ENCODE results near the gene ARHGDIB. TPM values are rescaled to one million over a fixed set of nuclear protein-coding genes. Genes with fewer than 3 reads are reported as not detected.

The ARHGDIB gene
- total RNA-seq, 1 donor from 2014 or later = 19.0 TPM

- no peak overlapping the region for H3K4me2 ChIP-seq (ENCODE audit: low read length)
- no peaks in the 10 kb centered on the region for H3K79me2 ChIP-seq (ENCODE audit: insufficient read depth, low read length)
- no peaks in the 10 kb centered on the region for H3K27me3 Mint-ChIP-seq (ENCODE audit: low read depth, unreplicated experiment)
- no peak overlapping the region for H3K9ac ChIP-seq (ENCODE audit: low read length)
- no peak overlapping the region for H3K4me3 Mint-ChIP-seq (ENCODE audit: unreplicated experiment)
- H3K4me3 ChIP-seq (ENCODE audit: insufficient read depth, low read depth, low read length) = no peak overlapping the region
- no peaks in the 10 kb centered on the region for H4K20me1 ChIP-seq (ENCODE audit: insufficient read depth, low read length)
- peaks cover 2% of the 10 kb centered on the region for H3K9me3 Mint-ChIP-seq (ENCODE audit: unreplicated experiment)
- H3K27me3 ChIP-seq (ENCODE audit: insufficient read depth, low read length) = no peaks in the 10 kb centered on the region
- no peaks in the 10 kb centered on the region for H3K4me1 Mint-ChIP-seq (ENCODE audit: low read depth, unreplicated experiment)
- H3K36me3 Mint-ChIP-seq (ENCODE audit: low read depth, unreplicated experiment) = no peaks in the 10 kb centered on the region
- no peaks in the 10 kb centered on the region for H3K36me3 ChIP-seq (ENCODE audit: insufficient read depth, low read length)
- TF ChIP-seq CTCF (IDR thresholded peaks at IDR 0.05; ENCODE audit: insufficient read depth, low read depth, low read length) (no peak), EZH2 (IDR thresholded peaks at IDR 0.05; ENCODE audit: insufficient read depth, low read length) (no peak)
- no peaks in the 10 kb centered on the region for H3K9me3 ChIP-seq (ENCODE audit: insufficient read depth, low read depth, low read length)
- DNase-seq (ENCODE audit: low read depth) = no peak
- H3K4me1 ChIP-seq (ENCODE audit: insufficient read depth, low read length) = no peaks in the 10 kb centered on the region
- no peak overlapping the region for H3K27ac Mint-ChIP-seq (ENCODE audit: unreplicated experiment)
- no peak for FAIRE-seq
- H2AFZ ChIP-seq (ENCODE audit: low read depth, low read length) = no peak overlapping the region
- no peak overlapping the region for H3K27ac ChIP-seq (ENCODE audit: low read depth, low read length)
Observed at GRCh38 chr12:14902465-14902864, 58.9 kb downstream of the ARHGDIB start.

DNA sequence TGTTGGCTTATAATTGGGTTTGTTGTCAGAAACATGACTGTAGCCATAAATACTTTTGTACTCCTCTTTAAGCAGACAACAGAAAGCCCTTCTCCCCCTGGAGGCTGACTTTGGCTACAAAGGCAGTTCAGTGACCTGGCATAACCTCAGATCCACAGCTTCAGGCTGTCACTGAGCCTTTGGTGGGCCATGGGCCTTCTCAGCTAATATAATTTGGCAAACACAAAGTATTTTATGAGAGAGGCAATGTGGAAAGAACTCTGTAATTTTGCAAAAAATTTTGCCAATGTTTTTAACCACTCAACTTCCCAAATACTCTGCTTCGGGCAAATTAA lies 60.2 kb downstream of the ARHGDIB start:
- Histone ChIP-seq H3K9me3 (ENCODE audit: insufficient read depth, low read depth, low read length) (no peaks in the 10 kb centered on the region), H3K27ac (ENCODE audit: low read depth, low read length) (no peak overlapping the region), H3K27me3 (ENCODE audit: insufficient read depth, low read length) (no peaks in the 10 kb centered on the region), H3K36me3 (ENCODE audit: insufficient read depth, low read length) (no peaks in the 10 kb centered on the region), H2AFZ (ENCODE audit: low read depth, low read length) (no peak overlapping the region), H3K4me1 (ENCODE audit: insufficient read depth, low read length) (peaks cover 6% of the 10 kb centered on the region), H3K4me3 (ENCODE audit: insufficient read depth, low read depth, low read length) (no peak overlapping the region), H3K9ac (ENCODE audit: low read length) (no peak overlapping the region), H3K79me2 (ENCODE audit: insufficient read depth, low read length) (no peaks in the 10 kb centered on the region), H3K4me2 (ENCODE audit: low read length) (no peak overlapping the region), H4K20me1 (ENCODE audit: insufficient read depth, low read length) (no peaks in the 10 kb centered on the region)
- Mint-ChIP-seq H3K4me1 (ENCODE audit: low read depth, unreplicated experiment) (peaks cover 4% of the 10 kb centered on the region), H3K4me3 (ENCODE audit: unreplicated experiment) (no peak overlapping the region), H3K27ac (ENCODE audit: unreplicated experiment) (no peak overlapping the region), H3K9me3 (ENCODE audit: unreplicated experiment) (peaks cover 2% of the 10 kb centered on the region), H3K36me3 (ENCODE audit: low read depth, unreplicated experiment) (no peaks in the 10 kb centered on the region), H3K27me3 (ENCODE audit: low read depth, unreplicated experiment) (no peaks in the 10 kb centered on the region)
- no peak for DNase-seq (ENCODE audit: low read depth)
- TF ChIP-seq EZH2 (IDR thresholded peaks at IDR 0.05; ENCODE audit: insufficient read depth, low read length) (no peak), CTCF (IDR thresholded peaks at IDR 0.05; ENCODE audit: insufficient read depth, low read depth, low read length) (no peak)
- FAIRE-seq = no peak

- Histone ChIP-seq H3K36me3 (ENCODE audit: insufficient read depth, low read length) (no peaks in the 10 kb centered on the region), H3K4me1 (ENCODE audit: insufficient read depth, low read length) (peaks cover 6% of the 10 kb centered on the region), H3K9ac (ENCODE audit: low read length) (no peak overlapping the region), H3K4me3 (ENCODE audit: insufficient read depth, low read depth, low read length) (no peak overlapping the region), H3K4me2 (ENCODE audit: low read length) (no peak overlapping the region), H3K27ac (ENCODE audit: low read depth, low read length) (no peak overlapping the region), H2AFZ (ENCODE audit: low read depth, low read length) (no peak overlapping the region), H4K20me1 (ENCODE audit: insufficient read depth, low read length) (no peaks in the 10 kb centered on the region), H3K79me2 (ENCODE audit: insufficient read depth, low read length) (no peaks in the 10 kb centered on the region), H3K27me3 (ENCODE audit: insufficient read depth, low read length) (no peaks in the 10 kb centered on the region), H3K9me3 (ENCODE audit: insufficient read depth, low read depth, low read length) (no peaks in the 10 kb centered on the region)
- no peak for TF ChIP-seq EZH2 (IDR thresholded peaks at IDR 0.05; ENCODE audit: insufficient read depth, low read length)
- no peak for TF ChIP-seq CTCF (IDR thresholded peaks at IDR 0.05; ENCODE audit: insufficient read depth, low read depth, low read length)
- H3K36me3 Mint-ChIP-seq (ENCODE audit: low read depth, unreplicated experiment) = no peaks in the 10 kb centered on the region
- H3K4me3 Mint-ChIP-seq (ENCODE audit: unreplicated experiment) = no peak overlapping the region
- H3K27ac Mint-ChIP-seq (ENCODE audit: unreplicated experiment) = no peak overlapping the region
- no peak for DNase-seq (ENCODE audit: low read depth)
- no peaks in the 10 kb centered on the region for H3K27me3 Mint-ChIP-seq (ENCODE audit: low read depth, unreplicated experiment)
- FAIRE-seq = no peak
- peaks cover 4% of the 10 kb centered on the region for H3K4me1 Mint-ChIP-seq (ENCODE audit: low read depth, unreplicated experiment)
- no peaks in the 10 kb centered on the region for H3K9me3 Mint-ChIP-seq (ENCODE audit: unreplicated experiment)
Observed at GRCh38 chr12:14900521-14901227, 60.7 kb downstream of the ARHGDIB start.

All from astrocyte (in vitro differentiated cells and primary cell).